MM.1S (cell line): ENCODE data around the gene MUTYH.

ENCODE experiments used
- DNase-seq: peaks from one replicate; pipeline ENCODE4 v3.0.0-alpha.2; 2015
- H2AFZ ChIP-seq: fragments of 300-600 bp; sonication (generic); 2 replicates; pipeline ENCODE4 v1.6.0; 2016; ENCODE audit warnings: antibody characterized with exemption, low read length
- H3F3A ChIP-seq: fragments of 300-600 bp; sonication (generic); 2 replicates; pipeline ENCODE4 v1.6.1; 2016; ENCODE audit warnings: mild to moderate bottlenecking, antibody characterized with exemption, low read length, moderate library complexity, mixed read lengths; ENCODE audit not compliant: insufficient read depth
- H3K27ac ChIP-seq: fragments of 300-600 bp; sonication (generic); 2 replicates; pipeline ENCODE4 v1.5.1; 2016; ENCODE audit warnings: mild to moderate bottlenecking, low read length
- H3K27me3 ChIP-seq: fragments of 300-600 bp; sonication (generic); replicated peaks from 2 replicates; pipeline ENCODE4 v1.6.0; 2016; ENCODE audit warnings: low read length; ENCODE audit not compliant: insufficient read depth
- H3K36me3 ChIP-seq: fragments of 300-600 bp; sonication (generic); replicated peaks from 2 replicates; pipeline ENCODE4 v1.6.1; 2016; ENCODE audit warnings: mild to moderate bottlenecking, low read length, mixed read lengths; ENCODE audit not compliant: insufficient read depth
- H3K4me1 ChIP-seq: fragments of 300-600 bp; sonication (generic); 2 replicates; pipeline ENCODE4 v1.6.1; 2016; ENCODE audit warnings: low read length, mixed read lengths
- H3K4me2 ChIP-seq: fragments of 300-600 bp; sonication (generic); 2 replicates; pipeline ENCODE4 v1.6.0; 2016; ENCODE audit warnings: low read depth, low read length
- H3K4me3 ChIP-seq: fragments of 300-600 bp; sonication (generic); 2 replicates; pipeline ENCODE4 v1.5.1; 2016; ENCODE audit warnings: low read length, mixed read lengths
- H3K79me2 ChIP-seq: fragments of 300-600 bp; sonication (generic); 2 replicates; pipeline ENCODE4 v1.6.1; 2016; ENCODE audit warnings: mixed run types, low read length, mixed read lengths
- H3K9ac ChIP-seq: fragments of 300-600 bp; sonication (generic); 2 replicates; pipeline ENCODE4 v1.6.1; 2016; ENCODE audit warnings: low read length, mixed read lengths
- H3K9me2 ChIP-seq: fragments of 300-600 bp; sonication (generic); replicated peaks from 2 replicates; pipeline ENCODE4 v1.6.1; 2016; ENCODE audit warnings: mild to moderate bottlenecking, low read length, mixed read lengths; ENCODE audit not compliant: insufficient read depth
- H3K9me3 ChIP-seq: fragments of 300-600 bp; sonication (generic); replicated peaks from 2 replicates; pipeline ENCODE4 v1.6.1; 2016; ENCODE audit warnings: mild to moderate bottlenecking, low read length, mixed read lengths; ENCODE audit not compliant: insufficient read depth
- H4K20me1 ChIP-seq: fragments of 300-600 bp; sonication (generic); 2 replicates; pipeline ENCODE4 v1.6.1; 2016; ENCODE audit warnings: mild to moderate bottlenecking, low read length, moderate library complexity, mixed read lengths; ENCODE audit not compliant: insufficient read depth
- EZH2 ChIP-seq: fragments of 300-600 bp; sonication (generic); optimal IDR thresholded peaks from 2 replicates; pipeline ENCODE3; 2017; ENCODE audit warnings: low read depth, mild to moderate bottlenecking, antibody characterized with exemption, low read length, mixed read lengths
- EZH2phosphoT487 ChIP-seq: fragments of 300-600 bp; sonication (generic); IDR thresholded peaks from 2 replicates; pipeline ENCODE4 v1.6.1; 2018; ENCODE audit warnings: antibody characterized with exemption, low read length
- TF ChIP-seq, protein P1 (sequence below): fragments of 300-600 bp; sonication (generic); IDR thresholded peaks from 2 replicates; pipeline ENCODE4 v1.5.1; 2016; ENCODE audit warnings: antibody characterized with exemption, low read length, mixed read lengths

Gene MUTYH

DNA sequence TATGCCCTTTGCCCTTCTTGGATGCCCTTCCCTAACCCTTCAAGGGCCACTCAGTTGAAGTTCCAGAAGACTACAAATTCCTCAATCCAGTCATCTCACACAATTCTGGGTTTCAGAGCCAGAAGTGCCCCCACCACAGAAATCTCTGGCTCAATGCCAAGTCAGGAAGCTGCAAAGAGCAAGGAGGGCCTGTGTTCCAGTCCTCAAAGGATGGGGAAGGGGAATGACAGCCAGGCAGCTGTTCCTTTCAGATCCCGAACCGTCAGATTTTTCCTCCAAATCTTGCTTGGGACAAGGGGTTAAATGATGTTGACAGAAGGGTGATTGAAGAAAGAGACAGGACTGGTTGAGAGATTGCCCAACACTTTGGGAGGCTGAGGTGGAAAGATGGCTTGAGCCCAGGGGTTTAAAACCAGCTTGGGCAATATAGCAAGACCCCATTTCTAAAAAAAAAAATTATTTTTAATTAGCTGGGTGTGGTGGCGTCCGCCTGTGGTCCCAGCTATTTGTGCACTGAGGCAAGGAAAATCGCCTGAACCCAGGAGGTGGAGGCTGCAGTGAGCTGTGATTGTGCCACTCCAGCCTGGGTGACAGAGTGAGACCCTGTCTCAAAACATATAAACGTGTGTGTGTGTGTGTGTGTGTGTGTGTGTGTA is 14.3 kb downstream of the MUTYH start:
- Histone ChIP-seq H3K36me3 (no peaks in the 10 kb centered on the region), H3F3A (no peaks in the 10 kb centered on the region), H3K9ac (no peak overlapping the region; the same call in 1 of the 2 replicates), H3K27ac (no peak overlapping the region), H3K79me2 (no peaks in the 10 kb centered on the region; the same call in 1 of the 2 replicates), H2AFZ (peak overlapping the region; percentile 97), H3K9me3 (no peaks in the 10 kb centered on the region), H3K27me3 (no peaks in the 10 kb centered on the region), H3K4me1 (peaks cover 16% of the 10 kb centered on the region), H3K9me2 (no peaks in the 10 kb centered on the region), H4K20me1 (no peaks in the 10 kb centered on the region), H3K4me3 (peak overlapping the region; percentile 69), H3K4me2 (peak overlapping the region; percentile 100; the same call in 1 of the 2 replicates)
- no peak for DNase-seq
- TF ChIP-seq EZH2 (no peak), EZH2phosphoT487 (no peak)
- TF ChIP-seq, protein P1, sequence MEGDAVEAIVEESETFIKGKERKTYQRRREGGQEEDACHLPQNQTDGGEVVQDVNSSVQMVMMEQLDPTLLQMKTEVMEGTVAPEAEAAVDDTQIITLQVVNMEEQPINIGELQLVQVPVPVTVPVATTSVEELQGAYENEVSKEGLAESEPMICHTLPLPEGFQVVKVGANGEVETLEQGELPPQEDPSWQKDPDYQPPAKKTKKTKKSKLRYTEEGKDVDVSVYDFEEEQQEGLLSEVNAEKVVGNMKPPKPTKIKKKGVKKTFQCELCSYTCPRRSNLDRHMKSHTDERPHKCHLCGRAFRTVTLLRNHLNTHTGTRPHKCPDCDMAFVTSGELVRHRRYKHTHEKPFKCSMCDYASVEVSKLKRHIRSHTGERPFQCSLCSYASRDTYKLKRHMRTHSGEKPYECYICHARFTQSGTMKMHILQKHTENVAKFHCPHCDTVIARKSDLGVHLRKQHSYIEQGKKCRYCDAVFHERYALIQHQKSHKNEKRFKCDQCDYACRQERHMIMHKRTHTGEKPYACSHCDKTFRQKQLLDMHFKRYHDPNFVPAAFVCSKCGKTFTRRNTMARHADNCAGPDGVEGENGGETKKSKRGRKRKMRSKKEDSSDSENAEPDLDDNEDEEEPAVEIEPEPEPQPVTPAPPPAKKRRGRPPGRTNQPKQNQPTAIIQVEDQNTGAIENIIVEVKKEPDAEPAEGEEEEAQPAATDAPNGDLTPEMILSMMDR = no peak

DNA sequence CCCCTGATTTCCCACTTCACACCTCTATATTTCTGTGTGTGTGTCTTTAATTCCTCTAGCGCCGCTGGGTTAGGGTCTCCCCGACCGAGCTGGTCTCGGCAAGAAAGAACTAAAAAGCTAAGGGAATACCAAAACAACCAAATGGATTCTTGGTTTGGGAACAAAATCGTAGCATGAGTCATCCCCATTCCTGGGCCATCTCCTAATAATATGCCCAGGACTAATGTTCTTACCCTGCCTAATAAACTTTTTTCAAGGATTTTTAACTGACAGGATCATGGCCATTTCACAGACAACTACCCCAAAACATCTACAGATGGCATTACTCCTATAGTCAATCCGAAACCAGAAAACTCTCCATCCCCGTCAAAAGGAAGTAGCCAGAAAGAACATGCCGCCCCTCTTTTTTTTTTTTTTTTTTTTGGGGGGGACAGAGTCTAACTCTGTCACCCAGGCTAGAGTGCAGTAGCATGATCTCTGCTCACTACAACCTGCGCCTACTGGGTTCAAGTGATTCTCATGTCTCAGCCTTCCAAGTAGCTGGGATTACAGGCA is 17.7 kb downstream of the MUTYH start:
- no peaks in the 10 kb centered on the region for H3K36me3 ChIP-seq
- TF ChIP-seq EZH2 (no peak), EZH2phosphoT487 (no peak)
- TF ChIP-seq, protein P1 = no peak
- no peaks in the 10 kb centered on the region for H4K20me1 ChIP-seq
- peaks cover 9% of the 10 kb centered on the region for H3K4me1 ChIP-seq
- H2AFZ ChIP-seq = no peak overlapping the region
- no peaks in the 10 kb centered on the region for H3K27me3 ChIP-seq
- no peak overlapping the region for H3K9ac ChIP-seq
- no peaks in the 10 kb centered on the region for H3K9me2 ChIP-seq
- no peaks in the 10 kb centered on the region; the same call in 1 of the 2 replicates for H3K79me2 ChIP-seq
- no peak overlapping the region for H3K4me2 ChIP-seq
- no peak overlapping the region for H3K27ac ChIP-seq
- H3F3A ChIP-seq = no peaks in the 10 kb centered on the region
- no peak overlapping the region for H3K4me3 ChIP-seq
- H3K9me3 ChIP-seq = no peaks in the 10 kb centered on the region
- DNase-seq = no peak

DNA sequence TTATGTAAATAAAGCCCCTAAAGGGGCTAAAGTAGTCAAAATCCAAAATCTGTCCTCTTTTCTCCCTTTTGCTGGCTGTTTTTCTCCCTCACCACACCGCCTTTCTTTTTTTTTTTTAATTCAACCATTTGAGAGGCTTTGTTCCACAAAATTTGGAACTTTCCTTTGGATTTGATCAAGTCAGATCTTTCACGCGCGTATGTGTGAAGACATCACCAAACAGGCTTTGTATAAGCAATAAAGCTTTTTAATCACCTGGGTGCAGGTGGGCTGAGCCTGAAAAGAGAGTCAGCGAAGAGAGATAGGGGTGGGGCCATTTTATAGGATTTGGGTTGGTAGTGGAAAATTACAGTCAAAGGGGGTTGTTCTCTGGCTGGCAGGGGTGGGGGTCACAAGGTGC is 18.8 kb downstream of the MUTYH start:
- TF ChIP-seq, protein P1 = no peak
- TF ChIP-seq EZH2phosphoT487 = no peak
- no peak for TF ChIP-seq EZH2
- Histone ChIP-seq H3K27ac (no peak overlapping the region; the same call in 1 of the 2 replicates), H3K79me2 (no peaks in the 10 kb centered on the region), H3K27me3 (no peaks in the 10 kb centered on the region), H3K9me3 (no peaks in the 10 kb centered on the region), H3K4me3 (peak overlapping the region; percentile 44), H3K9ac (peak overlapping the region; percentile 57; the same call in 1 of the 2 replicates), H3K36me3 (no peaks in the 10 kb centered on the region), H3F3A (no peaks in the 10 kb centered on the region), H2AFZ (peak overlapping the region; percentile 75), H3K4me2 (peak overlapping the region; percentile 73), H3K9me2 (no peaks in the 10 kb centered on the region), H4K20me1 (no peaks in the 10 kb centered on the region), H3K4me1 (peaks cover 3% of the 10 kb centered on the region)
- no peak for DNase-seq
